Nucleus accumbens (tissue), 56 donors: ENCODE results near the gene IL17C.
"Not testable (repeated sequence)": the region's sequence is repeated elsewhere in the genome, so short reads cannot be mapped to it uniquely, and the experiment has no call there.

ENCODE experiments used
- DNase-seq, 56 donors: peaks; one replicate each; lab custom pipeline; 2025; lab: John Stamatoyannopoulos, UW

IL17C gene

GRCh38 chr16:88655053-88655732 is 16.8 kb downstream of the IL17C start:
- no peak for DNase-seq

DNA sequence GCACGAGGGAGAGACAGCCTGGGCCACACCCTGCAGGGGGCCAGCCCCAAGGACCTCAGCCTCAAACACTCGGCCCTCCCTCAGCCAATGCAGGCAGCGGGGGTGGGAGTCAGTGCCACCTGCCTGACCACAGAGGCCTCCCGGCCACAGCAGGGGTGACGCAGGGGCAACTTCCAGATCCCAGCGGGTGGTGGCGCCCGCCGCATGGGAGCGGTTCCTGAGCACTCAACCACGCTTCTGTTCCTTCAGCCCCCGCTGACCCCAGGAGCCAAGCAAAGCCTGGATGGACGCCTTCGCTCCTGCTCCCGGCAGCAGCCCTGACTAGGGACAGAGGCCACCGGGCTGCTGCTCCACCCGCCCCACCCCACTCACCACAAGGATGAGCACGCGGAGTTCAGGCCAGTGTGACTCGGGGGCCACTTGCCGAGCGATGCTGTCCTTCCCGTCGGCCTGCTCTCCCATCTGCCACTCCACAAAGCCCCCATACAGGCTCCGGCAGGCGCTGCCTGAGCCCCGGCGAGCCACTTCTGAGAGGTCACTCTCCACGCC is 17.4 kb downstream of the IL17C start:
- DNase-seq: no peak

DNA sequence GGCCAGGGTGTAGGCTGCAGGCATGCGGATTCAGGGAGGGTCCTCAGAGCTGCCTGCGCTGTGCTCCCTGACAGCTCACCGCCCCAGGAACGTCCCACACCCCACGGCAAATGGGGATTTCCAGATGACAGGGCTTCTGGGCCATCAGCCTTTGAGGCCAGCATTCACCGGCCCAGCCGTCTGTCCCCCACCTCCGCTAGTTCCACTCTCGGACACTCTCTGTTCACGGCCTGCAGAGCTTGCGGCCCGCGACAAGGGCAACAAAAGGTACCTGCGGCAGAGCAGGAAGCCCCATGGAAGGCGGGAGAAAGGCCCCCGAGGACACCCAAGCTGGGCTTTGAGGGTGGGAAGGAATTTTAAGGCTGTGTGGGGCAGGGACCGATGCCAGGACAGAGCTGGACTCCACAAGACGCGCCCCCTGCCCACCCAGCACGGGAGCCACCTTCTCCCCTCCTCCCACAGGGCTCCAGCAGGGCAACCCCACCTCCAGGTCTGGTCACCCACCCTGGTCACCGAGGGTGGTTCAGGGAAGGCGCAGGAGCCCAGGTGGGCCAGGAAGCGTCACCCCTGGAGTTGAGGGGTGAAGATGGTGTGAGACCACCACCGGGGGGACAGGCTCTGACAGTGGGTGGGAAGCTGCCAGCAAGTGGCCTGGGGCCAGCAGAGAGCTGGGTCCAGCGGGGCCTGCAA is 18.1 kb downstream of the IL17C start:
- DNase-seq: no peak

DNA sequence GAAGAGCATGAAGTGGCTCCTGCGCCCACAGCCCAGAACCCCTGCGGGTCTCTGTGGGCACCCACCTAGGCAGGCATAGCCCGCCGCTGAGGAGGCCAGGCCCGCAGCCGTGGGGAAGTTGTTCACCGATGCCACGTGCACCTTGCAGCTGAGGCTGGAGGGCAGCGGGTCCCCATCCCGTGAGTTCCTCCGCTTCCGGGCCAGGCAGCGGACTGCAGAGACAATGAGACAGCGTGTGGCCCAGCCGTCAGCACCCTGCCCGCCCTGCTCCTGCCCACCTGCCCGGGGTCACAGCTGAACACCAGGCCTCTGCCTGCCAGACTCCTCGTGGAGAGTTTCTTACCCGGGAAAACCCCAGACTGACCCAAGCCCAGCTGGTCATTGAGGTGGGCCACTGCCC is 19.0 kb downstream of the IL17C start:
- no peak for DNase-seq

- DNase-seq: no peak
Measured at GRCh38 chr16:88658714-88659113, 20.3 kb downstream of the IL17C start.

DNA sequence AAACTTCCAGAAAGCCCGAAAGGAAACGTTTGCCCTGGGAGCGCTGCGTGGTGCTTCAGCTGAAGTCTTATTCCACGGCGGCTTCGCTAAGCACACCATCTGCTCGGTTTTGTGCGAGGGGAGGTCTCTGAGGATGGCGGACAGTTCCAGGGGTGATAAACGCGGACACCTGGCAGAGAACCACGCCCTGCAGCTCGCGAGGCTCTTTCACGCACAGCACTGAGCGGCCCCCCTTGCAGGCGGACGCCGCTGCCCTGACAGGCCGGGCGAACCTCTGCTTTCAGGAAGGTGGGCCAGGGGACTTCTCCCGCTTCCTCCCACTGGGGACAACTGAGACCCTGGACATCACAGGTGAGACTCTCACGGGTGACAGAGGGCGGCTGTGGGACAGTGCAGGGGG is 20.8 kb downstream of the IL17C start:
- no peak for DNase-seq

DNA sequence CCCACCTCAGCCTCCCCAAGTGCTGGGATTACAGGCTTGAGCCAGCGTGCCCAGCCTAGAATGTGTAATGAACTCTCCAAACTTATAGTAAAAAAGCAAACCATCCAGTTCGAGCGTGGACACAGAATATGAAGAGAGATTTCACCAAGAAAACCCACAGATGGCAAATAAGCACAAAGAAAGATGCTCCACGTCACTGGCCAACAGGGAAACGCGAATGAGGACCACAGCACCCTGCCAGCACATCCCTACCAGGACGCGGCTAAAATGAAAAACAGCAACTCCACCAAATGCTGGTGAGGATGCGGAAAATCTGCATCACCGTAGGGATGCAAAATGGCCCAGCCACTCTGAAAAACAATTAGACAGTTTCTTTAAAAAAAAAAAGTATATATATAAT is 23.1 kb downstream of the IL17C start:
- no peak for DNase-seq

DNA sequence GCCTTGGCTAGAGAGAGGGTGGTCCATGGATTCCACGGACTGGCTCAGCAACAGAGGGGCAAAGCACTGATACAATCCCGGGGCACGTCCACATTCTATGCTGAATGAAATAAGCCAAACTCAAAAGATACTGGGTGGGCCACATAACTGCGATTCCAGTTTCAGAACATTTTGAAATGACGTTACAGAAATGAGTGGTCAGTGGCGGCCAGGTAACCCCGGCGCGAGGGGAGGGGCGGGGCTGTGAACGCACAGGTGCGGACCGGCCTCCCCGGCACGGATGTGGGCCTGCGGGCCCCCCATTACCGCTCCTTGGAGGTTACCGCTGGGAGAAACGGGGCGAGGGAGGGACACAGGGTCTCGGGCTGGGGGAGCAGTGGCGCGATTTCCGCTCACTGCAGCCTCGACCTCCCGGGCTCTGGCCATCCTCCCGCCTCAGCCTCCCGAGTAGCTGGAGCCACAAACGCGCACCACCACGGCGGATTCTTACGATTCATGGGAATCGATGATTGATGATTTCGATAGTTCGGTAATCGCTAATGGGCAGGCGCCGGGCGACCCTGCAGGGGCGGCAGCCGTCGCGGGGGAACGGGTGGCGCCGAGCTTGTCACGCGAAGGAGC is 24.0 kb downstream of the IL17C start:
- peak in 1 of 56 donors; percentile 43 for DNase-seq

DNA sequence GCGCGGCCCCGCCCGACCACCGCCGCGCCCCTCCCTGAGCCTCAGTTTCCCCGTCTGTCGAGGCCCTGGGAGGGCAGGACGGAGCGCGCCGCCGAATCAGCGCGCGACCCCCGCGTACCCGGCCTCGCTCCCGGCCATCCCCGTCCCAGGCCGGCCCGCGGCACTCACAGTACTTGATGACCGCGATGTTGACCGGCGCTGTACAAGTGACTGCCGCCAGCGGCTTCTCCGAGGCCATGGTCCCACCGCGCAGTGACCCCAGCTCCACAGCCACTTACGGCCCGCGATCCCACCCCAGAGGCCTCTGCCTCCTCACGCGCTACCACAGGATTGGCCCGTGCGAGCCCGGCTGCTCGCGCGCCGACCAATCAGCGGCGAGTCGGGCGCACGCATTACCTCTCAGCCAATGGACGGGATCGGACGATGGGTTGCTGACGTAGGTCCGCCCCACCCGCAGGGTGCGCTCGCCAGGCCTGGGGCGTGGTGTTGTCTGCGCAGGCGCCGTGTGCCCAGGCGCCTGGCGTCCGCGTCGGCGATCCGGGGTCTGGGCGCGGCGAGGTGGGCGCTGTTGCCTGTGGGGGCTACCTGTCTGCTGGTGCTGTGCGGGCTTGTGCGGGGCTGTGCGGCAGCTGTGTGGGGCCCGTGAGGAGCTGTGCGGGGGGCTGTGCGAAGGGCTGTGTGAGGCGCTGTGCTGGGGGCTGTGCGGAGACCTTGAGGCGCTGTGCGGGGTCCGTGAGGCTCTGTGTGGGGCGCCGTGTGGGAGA is 24.7 kb downstream of the IL17C start, which contains the start of gene MVD:
TSS of gene MVD (minus strand) at position 249 of the 764 bp plus-strand sequence. CDS start at position 238, 11 bp downstream.
- DNase-seq: peak; percentile 79 to 99 (median 96)

DNA sequence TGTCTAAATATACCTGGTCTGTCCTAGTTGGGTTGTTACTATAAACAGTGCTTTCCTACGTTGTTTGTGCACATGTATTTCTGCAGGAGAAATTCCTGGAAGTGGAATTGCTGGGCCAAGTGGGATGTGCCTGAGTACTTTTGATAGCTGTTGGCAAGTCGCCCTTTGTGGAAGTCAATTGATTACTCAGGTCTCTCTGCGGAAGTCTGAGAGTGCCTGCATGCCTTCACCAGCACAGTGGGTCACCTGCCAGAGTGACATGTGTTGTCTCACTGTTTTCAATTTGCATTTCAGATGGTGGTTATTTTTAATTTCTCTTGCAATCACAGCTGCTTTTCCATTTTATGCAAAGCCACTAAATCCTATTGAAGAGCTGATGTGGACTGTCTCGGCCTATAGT is 26.8 kb downstream of the IL17C start:
- DNase-seq: no peak

GRCh38 chr16:88665570-88665969 is 27.2 kb downstream of the IL17C start:
- no peak for DNase-seq

GRCh38 chr16:88667461-88667860 is 29.1 kb downstream of the IL17C start:
- no peak for DNase-seq

DNA sequence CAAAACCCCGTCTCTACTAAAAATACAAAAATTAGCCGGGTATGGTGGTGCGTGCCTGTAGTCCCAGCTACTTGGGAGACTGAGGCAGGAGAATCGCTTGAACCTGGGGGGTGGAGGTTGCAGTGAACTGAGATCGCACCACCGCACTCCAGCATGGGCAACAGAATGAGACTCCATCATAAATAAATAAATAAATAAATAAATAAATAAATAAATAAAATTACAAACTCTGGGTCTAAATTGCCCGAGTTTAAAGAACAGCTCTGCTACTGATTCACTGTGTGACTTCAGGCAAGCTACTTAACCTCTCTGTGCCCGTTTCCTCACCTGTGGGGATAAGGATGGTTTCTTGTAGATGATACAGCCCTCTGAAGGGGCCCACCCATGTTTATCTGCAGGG is 31.1 kb downstream of the IL17C start:
- not testable (repeated sequence) for DNase-seq

DNA sequence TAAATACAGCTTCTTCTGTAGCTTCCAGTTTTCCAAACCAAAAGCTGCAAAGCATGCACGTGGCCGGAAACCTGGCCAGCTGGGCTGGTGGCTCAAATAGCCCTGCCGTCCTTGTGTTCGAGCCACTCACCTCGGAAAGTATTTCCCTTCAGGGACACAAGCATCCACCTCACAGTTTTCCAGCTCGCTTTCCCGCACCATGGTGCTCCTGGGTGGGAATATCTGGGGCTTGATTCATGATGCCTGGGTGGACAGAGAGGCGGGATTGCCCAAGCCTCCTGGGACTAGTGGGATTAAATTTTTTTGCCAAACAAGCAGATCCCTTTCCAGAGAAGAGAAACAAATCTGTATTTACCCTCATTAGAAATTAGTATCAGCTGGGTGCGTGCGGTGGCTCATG is 31.6 kb downstream of the IL17C start:
- no peak for DNase-seq

- DNase-seq: no peak
Measured at GRCh38 chr16:88671806-88672205, 33.4 kb downstream of the IL17C start.

GRCh38 chr16:88672776-88673175 is 34.4 kb downstream of the IL17C start:
- peak in 1 of 56 donors; percentile 2 for DNase-seq

DNA sequence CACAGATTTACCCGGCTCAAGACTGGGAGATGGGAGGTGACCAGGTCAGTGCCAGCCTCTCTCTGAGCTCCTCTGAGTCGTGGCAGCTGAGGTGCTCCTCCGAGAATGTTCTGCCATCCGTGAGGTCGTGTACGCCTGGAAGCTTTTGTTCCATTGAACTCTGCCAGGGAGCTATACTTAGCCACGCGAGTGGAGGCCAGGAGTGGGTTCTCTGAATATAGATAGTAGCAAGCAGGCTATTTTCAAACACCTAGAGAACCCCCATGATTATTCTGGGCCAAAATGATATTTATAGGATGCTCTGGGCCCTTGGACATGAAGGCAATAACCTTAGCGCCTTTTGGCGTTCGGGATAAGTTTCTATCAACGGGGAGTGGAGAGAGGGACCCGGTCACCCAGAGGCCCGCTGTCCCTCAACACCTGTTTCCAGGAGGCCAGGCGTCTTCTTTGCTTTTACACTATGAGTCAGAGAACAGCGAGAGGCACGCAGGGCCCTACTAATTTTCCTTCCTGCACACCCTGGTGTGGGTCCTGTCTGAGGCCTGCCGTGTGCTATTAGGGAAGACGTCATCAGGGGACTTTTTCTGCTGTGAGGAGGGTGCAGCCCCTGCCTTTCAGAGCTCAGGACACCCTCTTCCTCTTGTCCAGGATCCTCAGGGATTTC is 35.5 kb downstream of the IL17C start:
- no peak for DNase-seq

- DNase-seq: no peak
Measured at GRCh38 chr16:88676502-88677242, 38.3 kb downstream of the IL17C start.

DNA sequence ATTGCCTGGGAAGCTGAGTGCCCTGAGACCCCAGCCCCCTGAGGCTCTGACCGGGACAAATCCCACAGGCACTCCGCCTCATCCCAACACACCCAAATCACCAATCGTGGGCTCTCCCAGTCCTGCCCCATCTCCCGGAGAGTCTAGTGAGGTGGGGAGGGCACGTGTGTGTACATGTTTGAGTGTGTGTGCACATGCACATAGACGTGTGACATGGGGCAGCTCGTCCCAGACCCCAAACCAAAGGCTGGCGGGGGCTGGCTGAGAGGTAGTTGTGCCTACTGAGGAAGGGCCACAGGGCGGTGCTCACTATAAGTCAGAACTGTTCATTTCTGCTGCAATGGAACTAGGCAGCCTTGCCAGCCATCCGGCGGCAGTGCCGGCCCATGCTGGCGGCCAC is 39.3 kb downstream of the IL17C start:
- DNase-seq: no peak
